RPMI7951 (cell line): ENCODE results near the gene KBTBD4. TPM values are rescaled to one million over a fixed set of nuclear protein-coding genes. Genes with fewer than 3 reads are reported as not detected.
"Not testable (repeated sequence)": the region's sequence is repeated elsewhere in the genome, so short reads cannot be mapped to it uniquely, and the experiment has no call there.

ENCODE experiments used
- DNase-seq: peaks from one replicate; pipeline ENCODE4 v3.0.0-alpha.2; 2012; ENCODE audit warnings: low read depth
- total RNA-seq: library from RNA; depleted of rRNA; stranded (reverse); fragments of >200 nt; shearing (Covaris generic); gene quantifications from 2 replicates; pipeline ENCODE4 v1.2.3, GENCODE V29; 2014

Gene KBTBD4
- total RNA-seq, 1 experiment from 2014 or later = 19.9 TPM

GRCh38 chr11:47589977-47590861, 11.4 kb upstream of the KBTBD4 start:
- no peak for DNase-seq

- no peak for DNase-seq
Measured at GRCh38 chr11:47589584-47589976, 10.8 kb upstream of the KBTBD4 start.

DNA sequence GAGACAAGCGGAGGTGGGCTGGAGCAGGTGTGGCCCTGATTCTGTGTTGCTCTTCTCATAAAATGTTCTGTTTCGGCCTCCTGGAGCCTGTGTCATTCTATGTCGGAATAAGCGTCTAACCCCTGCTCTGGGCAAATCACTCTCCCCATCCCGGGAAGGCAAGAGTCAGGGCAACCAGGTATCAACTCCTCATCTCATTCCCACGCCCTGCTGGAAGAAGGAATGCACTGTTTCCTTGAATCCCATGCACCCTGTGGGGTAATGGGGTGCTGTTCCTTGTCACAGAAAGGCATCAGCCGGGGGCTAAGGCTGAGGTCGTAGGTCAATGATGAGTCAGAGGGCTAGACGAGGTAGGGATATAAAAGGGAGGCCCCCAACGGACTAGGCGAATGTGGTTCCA, 10.3 kb upstream of the KBTBD4 start:
- DNase-seq = no peak

- DNase-seq = no peak
Measured at GRCh38 chr11:47587723-47588326, 9.1 kb upstream of the KBTBD4 start.

DNA sequence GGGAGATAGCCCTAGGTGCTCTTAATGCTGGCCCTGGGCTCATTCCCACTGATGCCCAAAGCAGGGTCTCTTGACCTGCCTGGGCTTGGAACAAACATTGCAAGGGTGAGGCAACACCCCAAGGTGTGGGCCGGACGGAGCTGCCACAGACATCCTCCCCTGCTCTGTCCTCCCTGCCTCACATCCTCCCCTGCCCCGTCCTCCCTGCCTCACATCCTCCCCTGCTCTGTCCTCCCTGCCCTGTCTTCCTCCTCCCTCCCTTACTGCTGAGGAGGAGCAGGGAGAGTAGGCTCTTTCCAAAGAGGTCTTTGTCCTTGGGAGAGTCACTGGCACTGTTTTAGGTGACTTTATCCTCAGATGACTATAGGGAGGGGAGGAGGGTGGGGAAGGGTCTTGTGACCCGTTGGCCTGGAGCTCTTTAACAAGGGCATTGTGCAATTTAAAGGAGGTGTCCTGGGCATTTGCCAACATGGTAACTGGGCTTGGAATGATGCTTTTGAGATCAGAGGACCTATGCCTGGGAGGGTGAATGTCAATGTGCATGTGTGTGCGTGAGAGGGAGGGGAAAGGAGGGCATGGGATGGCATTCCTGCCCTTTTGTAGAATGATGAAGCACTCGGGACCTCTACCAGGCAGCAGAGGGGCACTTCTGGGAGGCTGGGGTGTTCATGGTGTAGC, 8.4 kb upstream of the KBTBD4 start:
- DNase-seq = no peak

GRCh38 chr11:47586098-47586855, 7.5 kb upstream of the KBTBD4 start, which contains the start of gene FAM180B:
Gene FAM180B, plus strand, starts transcription at chr11:47586678. Its CDS starts 91 bp downstream, at chr11:47586769.
- DNase-seq = no peak

DNA sequence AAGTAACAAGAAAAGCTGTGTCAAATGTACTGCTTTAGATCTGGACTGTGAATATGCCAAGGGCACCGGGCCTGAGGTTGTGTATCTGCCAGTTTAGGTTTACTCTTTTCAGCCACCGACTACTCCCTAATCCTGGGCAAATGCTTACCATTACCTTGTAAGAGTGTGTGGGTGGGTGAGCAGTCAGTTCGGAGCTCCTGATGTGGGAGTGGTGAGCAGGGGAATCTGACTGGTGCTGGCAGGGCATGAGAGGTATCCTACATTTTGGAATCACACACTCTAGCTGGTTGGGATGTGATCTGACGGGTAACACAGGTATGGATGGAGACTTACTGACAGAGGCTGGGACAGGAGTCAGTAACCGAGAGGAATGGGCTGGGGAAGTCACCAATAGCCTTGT, 5.1 kb upstream of the KBTBD4 start:
- no peak for DNase-seq

GRCh38 chr11:47577460-47578041, 1.2 kb downstream of the KBTBD4 start:
- DNase-seq = no peak

DNA sequence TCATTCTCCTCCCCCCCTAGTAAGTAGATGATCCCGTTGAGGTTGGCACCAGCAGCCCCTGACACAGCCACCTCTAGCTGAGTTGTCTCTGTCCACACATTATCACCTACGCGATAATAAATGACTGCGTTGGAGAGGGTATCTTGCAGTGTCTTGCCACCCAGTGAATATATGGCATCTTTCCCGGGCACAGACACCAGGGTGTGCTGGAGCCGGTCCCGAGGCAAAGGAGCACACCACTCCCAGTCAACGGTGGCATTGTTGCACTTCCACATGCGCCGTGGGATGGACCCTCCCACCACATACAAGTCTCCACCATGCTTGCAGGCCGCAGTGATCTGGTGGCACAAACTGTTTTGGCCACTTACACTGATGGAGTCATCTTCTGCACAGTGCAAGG, 5.4 kb downstream of the KBTBD4 start:
- DNase-seq = no peak

GRCh38 chr11:47572715-47573255, 6.0 kb downstream of the KBTBD4 start:
- DNase-seq = no peak

DNA sequence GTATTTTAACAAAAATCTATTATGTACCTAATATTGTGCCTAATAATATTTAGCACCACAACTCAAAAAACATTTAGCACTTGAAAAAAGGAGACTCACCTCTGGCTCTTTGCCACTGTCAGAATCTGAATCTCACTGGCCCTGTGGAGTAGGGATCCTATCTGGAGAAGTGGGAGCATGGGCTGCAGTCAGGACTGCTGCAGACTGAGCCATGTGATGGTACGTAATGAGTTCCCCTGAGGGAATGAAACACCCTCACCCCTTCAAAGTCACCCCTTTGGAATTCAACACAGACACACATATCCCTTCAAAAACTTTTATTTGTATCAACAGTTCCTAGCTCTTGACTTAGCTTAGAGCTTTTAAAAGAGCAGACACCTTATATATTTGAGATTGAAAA, 6.9 kb downstream of the KBTBD4 start:
- peak; percentile 40 for DNase-seq

DNA sequence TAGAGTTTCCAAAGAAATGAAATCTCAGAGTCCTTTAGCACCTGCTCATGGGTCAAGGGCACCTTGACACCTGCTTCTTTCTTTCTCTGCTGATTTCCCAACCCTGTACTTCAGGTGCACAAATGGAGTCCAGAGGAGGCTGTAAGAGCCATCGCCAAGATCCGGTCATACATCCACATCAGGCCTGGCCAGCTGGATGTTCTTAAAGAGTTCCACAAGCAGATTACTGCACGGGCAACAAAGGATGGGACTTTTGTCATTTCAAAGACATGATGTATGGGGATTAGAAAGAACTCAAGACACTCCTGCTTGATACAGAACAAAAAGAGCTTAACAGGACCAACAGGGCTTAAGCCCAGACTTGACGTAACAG, 7.4 kb downstream of the KBTBD4 start:
- DNase-seq = no peak

- no peak for DNase-seq
Measured at GRCh38 chr11:47570651-47571356, 8.0 kb downstream of the KBTBD4 start.

- DNase-seq = no peak
Measured at GRCh38 chr11:47569646-47570045, 9.1 kb downstream of the KBTBD4 start.

DNA sequence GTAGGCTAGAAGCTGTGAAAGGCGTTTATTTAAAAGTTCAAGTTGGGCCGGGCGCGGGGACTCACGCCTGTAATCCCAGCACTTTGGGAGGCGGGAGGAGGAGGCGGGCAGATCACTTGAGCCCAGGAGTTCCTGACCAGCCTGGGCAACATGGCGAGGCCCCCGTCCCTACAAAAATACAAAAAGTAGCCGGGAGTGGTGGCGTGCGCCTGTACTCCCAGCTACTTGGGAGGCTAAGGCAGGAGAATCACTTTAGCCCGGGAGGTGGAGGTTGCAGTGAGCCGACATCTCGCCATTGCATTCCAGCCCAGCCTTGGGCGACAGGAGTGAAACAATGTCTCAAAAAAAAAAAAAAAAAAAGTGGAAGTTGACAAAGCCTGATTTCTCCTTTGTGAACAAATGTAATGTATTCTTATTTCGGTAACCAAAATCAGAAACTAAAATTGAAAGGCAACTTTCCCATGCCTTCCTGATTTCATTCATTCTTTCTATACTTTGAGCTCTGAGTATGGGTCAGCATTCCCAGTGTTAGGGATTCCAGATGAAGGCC, 12.5 kb downstream of the KBTBD4 start:
- DNase-seq = no peak

DNA sequence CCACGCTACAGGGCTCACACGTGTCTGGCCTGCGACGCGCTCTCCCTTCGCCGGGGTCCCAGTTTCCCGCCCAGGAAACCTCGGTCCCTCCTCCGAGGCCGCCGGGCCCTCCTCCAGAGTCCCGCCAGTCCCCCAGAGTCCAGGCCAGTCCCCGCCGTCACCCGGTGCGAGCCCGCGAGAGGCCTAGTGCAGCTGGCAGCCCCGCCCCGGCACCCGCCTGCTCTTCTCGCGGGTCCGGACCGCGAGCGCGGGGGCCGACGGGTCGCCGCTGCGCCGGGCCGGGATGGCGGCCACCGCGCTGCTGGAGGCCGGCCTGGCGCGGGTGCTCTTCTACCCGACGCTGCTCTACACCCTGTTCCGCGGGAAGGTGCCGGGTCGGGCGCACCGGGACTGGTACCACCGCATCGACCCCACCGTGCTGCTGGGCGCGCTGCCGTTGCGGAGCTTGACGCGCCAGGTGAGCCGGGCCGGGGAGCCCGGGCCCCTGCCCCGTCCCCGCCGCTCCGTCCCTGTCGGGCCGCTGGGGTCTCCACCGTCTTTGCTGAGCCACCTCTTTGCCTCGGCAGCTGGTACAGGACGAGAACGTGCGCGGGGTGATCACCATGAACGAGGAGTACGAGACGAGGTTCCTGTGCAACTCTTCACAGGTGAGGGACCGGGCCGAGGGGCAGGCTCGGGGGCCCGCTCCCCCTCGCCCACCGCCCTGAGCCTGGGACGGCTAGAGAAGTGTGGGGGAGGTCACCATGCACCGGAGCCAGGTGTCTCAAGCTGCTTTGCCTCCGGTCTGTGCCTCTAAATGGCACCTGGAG, 13.2 kb downstream of the KBTBD4 start, which contains the start of gene PTPMT1:
Gene PTPMT1, plus strand, starts transcription at position 260 of the 809 bp plus-strand sequence. Its CDS starts 24 bp downstream, at position 284.
- peak; percentile 74 for DNase-seq

DNA sequence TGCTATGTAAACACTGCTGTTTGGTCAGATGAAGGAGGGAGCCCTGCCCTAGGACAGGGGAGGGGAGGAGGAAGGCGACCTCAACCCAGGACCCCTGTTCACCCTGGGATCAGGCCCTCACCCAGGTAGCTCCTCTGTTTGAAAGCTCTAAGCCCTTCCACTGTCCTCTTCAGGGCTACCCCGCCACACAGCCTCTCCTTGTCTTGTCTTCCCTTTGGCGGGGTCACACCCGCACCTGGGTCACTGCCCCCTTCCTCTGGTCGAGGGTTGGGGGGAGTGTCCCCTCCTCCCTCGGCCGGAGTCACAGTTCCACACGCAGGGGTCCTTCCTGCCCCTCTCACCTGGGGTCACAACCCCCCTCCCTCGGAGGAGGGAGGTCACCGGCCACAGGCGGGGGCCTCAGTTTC, 13.8 kb downstream of the KBTBD4 start:
- DNase-seq = no peak

GRCh38 chr11:47564366-47564765, 14.4 kb downstream of the KBTBD4 start:
- not testable (repeated sequence) for DNase-seq

DNA sequence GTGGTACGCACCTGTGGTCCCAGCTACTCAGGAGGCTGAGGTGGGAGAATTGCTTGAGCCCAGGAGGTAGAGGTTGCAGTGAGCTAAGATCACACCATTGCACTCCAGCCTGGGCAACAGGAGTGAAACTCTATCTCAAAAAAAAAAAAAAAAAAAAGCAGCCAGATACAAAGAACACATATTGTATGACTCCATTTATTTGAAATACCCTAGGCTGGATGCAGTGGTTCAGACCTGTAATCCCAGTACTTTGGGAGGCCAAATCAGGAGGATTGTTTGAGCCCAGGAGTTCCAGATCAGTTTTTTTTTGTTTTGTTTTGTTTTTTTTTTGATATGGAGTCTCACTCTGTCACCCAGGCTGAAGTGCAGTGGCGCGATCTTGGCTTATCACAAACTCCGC, 16.4 kb downstream of the KBTBD4 start:
- DNase-seq = not testable (repeated sequence)
